HG03457 (cell line): ENCODE results near the gene UBE2E2.
A peak's percentile ranks its signal among the peaks of the same experiment; 100 is the strongest.
"Not testable (repeated sequence)": the region's sequence is repeated elsewhere in the genome, so short reads cannot be mapped to it uniquely, and the experiment has no call there.

Source experiments
- ATAC-seq: cut with Tn5 transposase; IDR thresholded peaks from one replicate; pipeline ENCODE4 v1.9.1; 2021; ENCODE audit warnings: moderate number of reproducible peaks; ENCODE audit not compliant: unreplicated experiment

UBE2E2 gene

GRCh38 chr3:23320586-23321570 lies 117.8 kb downstream of the UBE2E2 start:
- no peak for ATAC-seq

GRCh38 chr3:23324745-23325144 lies 121.6 kb downstream of the UBE2E2 start:
- no peak for ATAC-seq

- no peak for ATAC-seq
These were observed 122.4 kb downstream of the UBE2E2 start for GRCh38 chr3:23325466-23326065.

- no peak for ATAC-seq
These were observed 126.5 kb downstream of the UBE2E2 start for GRCh38 chr3:23329471-23330105.

DNA sequence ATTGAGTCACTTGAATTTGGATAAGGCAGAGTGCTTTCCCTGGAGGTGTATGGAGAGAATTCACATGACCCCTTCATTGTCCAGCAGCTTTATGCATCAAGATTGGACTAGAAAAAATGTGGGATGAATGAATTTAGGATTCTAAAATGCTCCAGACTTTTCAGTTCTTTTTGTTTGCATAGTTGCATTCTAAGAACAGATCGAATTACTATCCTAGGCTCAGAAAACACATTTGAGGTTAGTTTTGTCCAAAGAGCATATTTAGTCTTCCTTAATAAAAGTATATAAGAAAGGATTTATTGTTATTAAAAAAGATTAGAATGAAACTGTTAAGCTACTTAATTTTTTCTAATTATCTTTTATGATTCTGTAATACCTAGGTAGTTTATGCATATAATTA lies 127.4 kb downstream of the UBE2E2 start:
- no peak for ATAC-seq

- ATAC-seq = no peak
These were observed 128.2 kb downstream of the UBE2E2 start for GRCh38 chr3:23331141-23331935.

- no peak for ATAC-seq
These were observed 130.5 kb downstream of the UBE2E2 start for GRCh38 chr3:23333633-23334032.

GRCh38 chr3:23336853-23337252 lies 133.7 kb downstream of the UBE2E2 start:
- not testable (repeated sequence) for ATAC-seq

DNA sequence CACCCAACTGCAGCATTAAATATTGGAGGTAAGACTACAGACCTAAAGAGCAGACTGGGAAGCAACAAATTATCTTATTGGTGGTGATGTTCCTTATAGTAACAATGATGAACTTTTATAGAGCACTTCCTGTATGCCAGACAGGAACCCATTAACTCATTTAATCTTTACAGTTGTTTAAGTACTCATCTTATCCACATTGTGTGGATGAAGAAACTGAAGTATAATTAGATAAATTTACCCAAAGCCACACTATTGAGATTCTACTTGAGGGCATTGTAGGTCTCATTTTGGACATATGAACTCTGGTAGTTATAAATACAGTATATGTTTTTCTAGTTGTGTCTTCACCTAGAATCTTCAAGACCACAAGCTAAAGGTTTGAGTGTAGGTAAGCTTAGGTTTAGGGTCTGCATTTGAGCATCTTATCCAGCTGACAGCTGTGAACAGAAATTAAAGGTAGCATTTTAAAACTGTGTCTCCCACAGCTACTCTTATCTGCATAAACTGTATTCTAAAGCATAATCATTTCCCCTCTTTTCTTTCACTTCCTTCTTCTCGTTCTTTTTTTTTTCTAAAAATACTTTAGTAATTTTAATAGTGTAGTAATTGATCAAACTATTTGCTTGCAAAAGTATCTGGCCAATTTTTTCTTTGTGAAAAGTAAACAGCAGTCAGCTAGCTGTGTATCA lies 138.2 kb downstream of the UBE2E2 start:
- peak; percentile 41 for ATAC-seq

GRCh38 chr3:23342343-23342742 lies 139.2 kb downstream of the UBE2E2 start:
- no peak for ATAC-seq

- ATAC-seq = no peak
These were observed 140.4 kb downstream of the UBE2E2 start for GRCh38 chr3:23343509-23343908.

GRCh38 chr3:23344886-23345285 lies 141.8 kb downstream of the UBE2E2 start:
- no peak for ATAC-seq

GRCh38 chr3:23349444-23349843 lies 146.3 kb downstream of the UBE2E2 start:
- not testable (repeated sequence) for ATAC-seq

DNA sequence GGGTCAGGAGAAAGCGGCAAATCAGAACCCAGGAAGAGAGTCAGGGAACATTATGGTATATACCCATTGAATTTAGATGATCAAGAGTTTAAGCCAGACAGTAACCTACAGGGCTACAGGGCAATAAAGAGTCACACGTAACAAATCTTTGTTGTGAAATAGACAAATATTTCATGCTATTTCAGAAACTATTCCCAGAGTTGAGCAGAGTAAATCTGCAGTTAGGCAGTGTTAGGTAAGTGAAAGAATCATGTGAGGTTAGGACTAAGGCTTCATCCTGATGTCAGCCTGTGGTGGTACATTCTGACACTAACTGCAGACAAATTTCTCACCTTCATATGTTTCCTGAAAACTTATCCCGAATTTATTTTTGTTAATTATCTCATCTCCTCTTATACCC lies 153.0 kb downstream of the UBE2E2 start:
- ATAC-seq = no peak

- no peak for ATAC-seq
These were observed 153.8 kb downstream of the UBE2E2 start for GRCh38 chr3:23356923-23357322.

DNA sequence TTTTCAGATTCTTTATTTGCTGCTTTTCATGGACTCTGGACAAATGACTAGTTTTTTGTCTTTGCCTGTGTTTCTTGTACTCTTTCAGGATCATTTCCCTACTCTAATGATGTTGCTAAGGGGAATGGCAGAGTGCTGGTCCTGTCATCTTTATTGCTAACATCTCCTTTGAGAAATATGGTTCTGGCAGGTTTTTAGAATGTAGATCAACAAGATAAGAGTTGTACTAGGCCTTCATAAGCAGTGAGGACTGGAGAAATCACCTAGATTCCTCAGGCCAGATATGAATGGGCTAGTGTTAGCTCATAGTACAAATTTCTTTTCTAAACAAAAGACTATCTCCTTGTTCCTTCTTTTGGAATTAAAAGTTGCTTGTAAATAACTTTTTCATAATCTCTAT lies 156.0 kb downstream of the UBE2E2 start:
- ATAC-seq = no peak

GRCh38 chr3:23365066-23365465 lies 161.9 kb downstream of the UBE2E2 start:
- no peak for ATAC-seq

DNA sequence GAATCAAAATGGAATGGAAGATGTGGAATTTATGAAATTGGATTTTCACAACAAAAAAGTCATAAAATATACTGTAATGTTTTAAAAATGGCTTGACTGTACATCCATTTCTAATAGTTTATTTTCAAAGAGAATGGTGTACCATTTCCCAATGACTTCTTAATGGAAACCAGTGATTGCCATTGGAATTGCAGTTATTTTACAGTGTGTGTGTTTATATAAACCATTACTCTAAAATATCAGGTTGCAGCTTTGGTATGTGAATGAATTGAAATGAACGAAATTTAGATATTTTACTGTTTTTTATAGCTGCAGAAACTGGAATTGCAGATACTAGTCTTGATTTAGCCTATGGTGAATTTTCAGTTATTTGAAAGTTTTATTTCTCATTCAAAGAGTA lies 165.6 kb downstream of the UBE2E2 start:
- no peak for ATAC-seq

DNA sequence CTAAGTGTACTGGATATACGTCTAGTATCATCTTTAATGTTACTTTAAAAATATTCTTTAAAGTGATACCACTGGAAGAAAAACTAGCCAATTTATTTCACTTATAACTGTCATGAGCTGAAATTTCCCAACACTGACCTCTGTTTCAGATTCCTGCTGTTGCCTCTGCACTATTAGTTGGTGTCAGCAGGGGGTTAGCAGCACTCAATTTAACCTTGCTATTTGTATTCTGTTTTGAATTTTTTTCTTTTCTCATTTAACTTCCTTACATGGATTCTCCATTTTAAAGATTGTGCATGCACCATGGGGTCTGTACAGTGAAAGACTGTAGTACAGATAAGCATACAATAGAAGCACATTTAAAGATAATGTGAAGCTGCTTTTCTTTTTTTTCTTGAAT lies 169.2 kb downstream of the UBE2E2 start:
- no peak for ATAC-seq

DNA sequence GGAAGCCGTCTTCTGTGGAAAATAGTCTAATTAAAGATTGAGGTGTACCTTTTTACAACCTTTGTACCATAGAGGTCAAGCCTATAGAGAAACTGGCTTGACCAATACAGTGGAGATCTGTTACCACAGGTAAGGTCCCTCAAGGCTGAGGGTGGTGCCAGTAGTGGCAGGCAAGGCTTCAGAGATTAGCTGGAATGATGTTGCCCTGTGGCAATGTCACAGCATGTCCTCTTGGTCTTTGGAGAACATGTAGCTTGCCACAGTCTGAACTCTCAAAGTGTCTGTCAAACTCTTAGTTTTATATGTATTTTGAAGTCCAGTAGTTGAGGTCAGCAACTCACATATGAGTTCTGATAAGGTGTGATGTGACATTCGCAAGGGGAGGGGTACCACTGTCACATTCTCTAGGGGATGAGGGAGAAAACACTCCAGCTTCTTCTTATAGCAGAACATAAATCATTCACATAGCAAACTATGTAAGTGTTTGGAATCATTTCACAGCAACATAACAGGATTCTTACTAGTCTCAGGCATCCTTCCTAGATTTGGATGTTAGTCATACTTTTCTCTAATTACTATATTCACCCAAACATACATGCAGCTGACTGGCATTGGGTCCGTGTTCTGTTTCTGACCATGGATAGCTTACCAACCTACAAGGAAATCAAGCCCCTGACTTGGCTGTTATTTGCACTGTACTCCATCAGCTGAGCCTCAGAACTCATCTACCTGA lies 173.6 kb downstream of the UBE2E2 start:
- no peak for ATAC-seq
